ENCODE results near the gene STK38.

DNA sequence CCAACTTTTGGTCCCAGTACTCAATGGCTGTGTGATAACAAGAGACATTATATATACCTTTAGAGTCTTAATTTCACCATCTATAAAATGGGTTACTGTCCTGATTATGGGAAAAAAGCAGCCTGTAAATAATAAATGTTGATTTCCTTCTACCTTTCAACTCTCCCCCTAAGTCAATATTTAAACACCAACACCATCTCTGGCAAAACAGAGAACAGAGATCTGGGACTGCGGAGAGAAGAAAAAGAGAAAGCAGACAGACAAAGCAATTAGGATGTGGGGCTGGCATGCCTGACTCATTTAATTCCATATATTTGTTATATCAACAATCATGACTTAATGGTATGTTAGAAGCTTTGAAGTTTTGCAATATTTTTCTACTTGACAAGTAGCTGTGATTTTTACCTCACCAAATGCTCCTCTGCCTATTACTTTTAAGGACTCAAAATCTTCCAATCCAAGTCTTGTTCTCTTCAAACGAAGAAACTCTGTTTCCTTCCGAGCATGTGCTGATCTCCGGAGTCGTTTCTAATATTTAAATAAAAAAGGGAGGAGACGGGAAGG lies 23.3 kb downstream of the STK38 start:
- TF ChIP-seq, protein P1, sequence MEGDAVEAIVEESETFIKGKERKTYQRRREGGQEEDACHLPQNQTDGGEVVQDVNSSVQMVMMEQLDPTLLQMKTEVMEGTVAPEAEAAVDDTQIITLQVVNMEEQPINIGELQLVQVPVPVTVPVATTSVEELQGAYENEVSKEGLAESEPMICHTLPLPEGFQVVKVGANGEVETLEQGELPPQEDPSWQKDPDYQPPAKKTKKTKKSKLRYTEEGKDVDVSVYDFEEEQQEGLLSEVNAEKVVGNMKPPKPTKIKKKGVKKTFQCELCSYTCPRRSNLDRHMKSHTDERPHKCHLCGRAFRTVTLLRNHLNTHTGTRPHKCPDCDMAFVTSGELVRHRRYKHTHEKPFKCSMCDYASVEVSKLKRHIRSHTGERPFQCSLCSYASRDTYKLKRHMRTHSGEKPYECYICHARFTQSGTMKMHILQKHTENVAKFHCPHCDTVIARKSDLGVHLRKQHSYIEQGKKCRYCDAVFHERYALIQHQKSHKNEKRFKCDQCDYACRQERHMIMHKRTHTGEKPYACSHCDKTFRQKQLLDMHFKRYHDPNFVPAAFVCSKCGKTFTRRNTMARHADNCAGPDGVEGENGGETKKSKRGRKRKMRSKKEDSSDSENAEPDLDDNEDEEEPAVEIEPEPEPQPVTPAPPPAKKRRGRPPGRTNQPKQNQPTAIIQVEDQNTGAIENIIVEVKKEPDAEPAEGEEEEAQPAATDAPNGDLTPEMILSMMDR (conservative IDR thresholded peaks at IDR 0.05; ENCODE audit: low read length) = no peak
- TF ChIP-seq EZH2phosphoT487 (IDR thresholded peaks at IDR 0.05; ENCODE audit: borderline replicate concordance) = no peak

Data from Loucy (cell line).